Measurements from ENCODE around the gene PCDH15.

PCDH15 gene

GRCh38 chr10:53836638-53837037 is 964.4 kb downstream of the PCDH15 start:
- in situ Hi-C loops (cut with MboI; ENCODE audit: low pct_unique_long_range_greater_than_20kb, low sequenced_read_pairs), result no loop called here
- DNase-seq, result no peak

- in situ Hi-C loops (cut with MboI; ENCODE audit: low pct_unique_long_range_greater_than_20kb, low sequenced_read_pairs), result no loop called here
- no peak for DNase-seq
Observed at GRCh38 chr10:53833908-53834307, 967.1 kb downstream of the PCDH15 start.

- no peak for DNase-seq
- in situ Hi-C loops (cut with MboI; ENCODE audit: low pct_unique_long_range_greater_than_20kb, low sequenced_read_pairs), result no loop called here
Observed at GRCh38 chr10:53827261-53827660, 973.8 kb downstream of the PCDH15 start.

GRCh38 chr10:53808677-53809372 is 992.2 kb downstream of the PCDH15 start:
- peak; percentile 1 for DNase-seq
- in situ Hi-C loops (cut with MboI; ENCODE audit: low pct_unique_long_range_greater_than_20kb, low sequenced_read_pairs), result no loop called here

GRCh38 chr10:53786236-53786900 is 1014.7 kb downstream of the PCDH15 start:
- DNase-seq, result peak; percentile 12

GRCh38 chr10:53771701-53772100 is 1029.3 kb downstream of the PCDH15 start:
- in situ Hi-C loops (cut with MboI; ENCODE audit: low pct_unique_long_range_greater_than_20kb, low sequenced_read_pairs), result no loop called here
- DNase-seq, result no peak

More at GRCh38 chr10:53786236-53786900, 1014.7 kb downstream of the PCDH15 start:
- in situ Hi-C loops (cut with MboI; ENCODE audit: low pct_unique_long_range_greater_than_20kb, low sequenced_read_pairs), result no loop called here

- in situ Hi-C loops (cut with MboI; ENCODE audit: low pct_unique_long_range_greater_than_20kb, low sequenced_read_pairs), result no loop called here
- DNase-seq, result no peak
Observed at GRCh38 chr10:53770903-53771302, 1030.1 kb downstream of the PCDH15 start.

GRCh38 chr10:53765311-53765710 is 1035.7 kb downstream of the PCDH15 start:
- no peak for DNase-seq
- in situ Hi-C loops (cut with MboI; ENCODE audit: low pct_unique_long_range_greater_than_20kb, low sequenced_read_pairs), result no loop called here

- no peak for DNase-seq
- in situ Hi-C loops (cut with MboI; ENCODE audit: low pct_unique_long_range_greater_than_20kb, low sequenced_read_pairs), result no loop called here
Observed at GRCh38 chr10:53754596-53755250, 1046.3 kb downstream of the PCDH15 start.
